Endodermal cell (in vitro differentiated cells): Measurements from ENCODE around the gene LIPH. TPM values are rescaled to one million over a fixed set of nuclear protein-coding genes. Genes with fewer than 3 reads are reported as not detected.

Experiments
- DNase-seq: peaks from one replicate; pipeline ENCODE4 v3.0.0-alpha.2; 2017
- H3K27ac ChIP-seq: 2 replicates; pipeline ENCODE4 v1.5.1; 2013; ENCODE audit warnings: mild to moderate bottlenecking, low read depth, low read length, moderate library complexity
- H3K27me3 ChIP-seq: 2 replicates; pipeline ENCODE4 v1.6.1; 2013; ENCODE audit warnings: mild to moderate bottlenecking, low read length, moderate library complexity; ENCODE audit not compliant: insufficient read depth, control insufficient read depth, poor library complexity, severe bottlenecking
- H3K36me3 ChIP-seq: 2 replicates; pipeline ENCODE4 v1.7.0; 2013; ENCODE audit warnings: mild to moderate bottlenecking, low read length, moderate library complexity; ENCODE audit not compliant: control insufficient read depth, insufficient read depth
- H3K4me1 ChIP-seq: one replicate; pipeline ENCODE4 v1.7.0; 2013; ENCODE audit warnings: low read length; ENCODE audit not compliant: control insufficient read depth, insufficient read depth
- H3K4me3 ChIP-seq: 2 replicates; pipeline ENCODE4 v1.5.1; 2013; ENCODE audit warnings: mild to moderate bottlenecking, low read length, moderate library complexity
- H3K9ac ChIP-seq: 2 replicates; pipeline ENCODE4 v1.6.1; 2013; ENCODE audit warnings: mild to moderate bottlenecking, low read length, moderate library complexity; ENCODE audit not compliant: poor library complexity, severe bottlenecking; ENCODE audit errors: extremely low read depth
- H3K9me3 ChIP-seq: 2 replicates; pipeline ENCODE4 v1.6.1; 2013; ENCODE audit warnings: mild to moderate bottlenecking, low read length, moderate library complexity; ENCODE audit not compliant: control insufficient read depth
- H3K27ac Mint-ChIP-seq: 2 replicates; pipeline ENCODE4 v1.8.0; 2020; ENCODE audit warnings: mixed read lengths
- H3K27me3 Mint-ChIP-seq: 2 replicates; pipeline ENCODE4 v1.8.0; 2021; ENCODE audit warnings: mild to moderate bottlenecking, mixed read lengths; ENCODE audit not compliant: insufficient read depth
- H3K36me3 Mint-ChIP-seq: 2 replicates; pipeline ENCODE4 v1.8.0; 2020; ENCODE audit warnings: low read depth, mixed read lengths
- H3K4me1 Mint-ChIP-seq: 2 replicates; pipeline ENCODE4 v1.8.0; 2020; ENCODE audit warnings: mixed read lengths
- H3K4me3 Mint-ChIP-seq: 2 replicates; pipeline ENCODE4 v1.8.0; 2020; ENCODE audit warnings: mild to moderate bottlenecking, moderate library complexity, mixed read lengths
- H3K9me3 Mint-ChIP-seq: 2 replicates; pipeline ENCODE4 v1.8.0; 2020; ENCODE audit warnings: mild to moderate bottlenecking, mixed read lengths
- WGBS, 2 experiments: methylation state at CpG; one replicate each; pipeline versions ENCODE4 v1.1.5 to v1.1.7; 2013; ENCODE audit warnings: missing lambda C conversion rate in 2 of 2, mixed read lengths in 1 of 2; ENCODE audit not compliant: insufficient coverage in 1 of 2, insufficient read length in 1 of 2; 5-methylcytosine and 5-hydroxymethylcytosine counted together
- total RNA-seq, 2 donors: library from RNA; stranded (reverse); fragmentation: NEBNext Ultra II Directional in 1 of 2; extraction: Animal tissue kit (Norgen Biotek cat#: 25700) in 1 of 2; gene quantifications; 2 replicates in 1 of 2; 3 replicates in 1 of 2; pipeline ENCODE4 v1.2.1, GENCODE V29; 2021
- TF ChIP-seq, protein P1 (sequence below): fragments of 200-600 bp; sonication (generic); conservative IDR thresholded peaks from 2 replicates; pipeline ENCODE4 v1.5.0; 2021; ENCODE audit warnings: antibody characterized with exemption, mild to moderate bottlenecking

LIPH gene
- total RNA-seq, 2 donors from 2014 or later, result 0.81 to 2.3 TPM

DNA sequence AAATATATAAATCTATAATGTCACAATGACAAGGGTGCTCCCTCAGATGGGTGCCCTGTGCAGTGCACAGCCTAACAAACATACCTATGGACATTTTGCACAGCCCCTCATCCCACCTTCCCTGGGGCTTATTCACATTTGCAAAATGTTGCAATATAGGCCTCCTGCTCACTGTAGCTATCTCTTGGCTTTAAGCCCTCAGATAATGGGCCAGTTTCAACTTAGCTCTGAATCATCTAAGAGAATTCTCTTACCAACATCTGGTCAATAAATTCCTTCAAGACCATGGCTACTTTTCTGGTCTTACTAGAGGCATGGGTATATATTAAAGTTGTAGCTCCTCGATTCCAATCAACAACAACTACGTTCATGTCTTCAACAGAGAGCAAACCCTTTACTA lies 17.9 kb downstream of the LIPH start:
- Mint-ChIP-seq H3K36me3 (no peaks in the 10 kb centered on the region), H3K27ac (no peak overlapping the region), H3K4me1 (peaks cover 5% of the 10 kb centered on the region), H3K4me3 (no peak overlapping the region), H3K9me3 (no peaks in the 10 kb centered on the region), H3K27me3 (no peaks in the 10 kb centered on the region)
- no peaks in the 10 kb centered on the region for H3K27me3 ChIP-seq
- H3K9me3 ChIP-seq, result no peaks in the 10 kb centered on the region
- WGBS, 2 experiments, result 100% methylated on average over 2 of the region's 2 CpGs; no CpG with 5 or more reads in 1 of the 2 experiments
- no peaks in the 10 kb centered on the region for H3K36me3 ChIP-seq
- no peak overlapping the region for H3K4me3 ChIP-seq
- no peak overlapping the region for H3K27ac ChIP-seq
- no peak overlapping the region for H3K9ac ChIP-seq
- H3K4me1 ChIP-seq, result no peaks in the 10 kb centered on the region
- TF ChIP-seq, protein P1, sequence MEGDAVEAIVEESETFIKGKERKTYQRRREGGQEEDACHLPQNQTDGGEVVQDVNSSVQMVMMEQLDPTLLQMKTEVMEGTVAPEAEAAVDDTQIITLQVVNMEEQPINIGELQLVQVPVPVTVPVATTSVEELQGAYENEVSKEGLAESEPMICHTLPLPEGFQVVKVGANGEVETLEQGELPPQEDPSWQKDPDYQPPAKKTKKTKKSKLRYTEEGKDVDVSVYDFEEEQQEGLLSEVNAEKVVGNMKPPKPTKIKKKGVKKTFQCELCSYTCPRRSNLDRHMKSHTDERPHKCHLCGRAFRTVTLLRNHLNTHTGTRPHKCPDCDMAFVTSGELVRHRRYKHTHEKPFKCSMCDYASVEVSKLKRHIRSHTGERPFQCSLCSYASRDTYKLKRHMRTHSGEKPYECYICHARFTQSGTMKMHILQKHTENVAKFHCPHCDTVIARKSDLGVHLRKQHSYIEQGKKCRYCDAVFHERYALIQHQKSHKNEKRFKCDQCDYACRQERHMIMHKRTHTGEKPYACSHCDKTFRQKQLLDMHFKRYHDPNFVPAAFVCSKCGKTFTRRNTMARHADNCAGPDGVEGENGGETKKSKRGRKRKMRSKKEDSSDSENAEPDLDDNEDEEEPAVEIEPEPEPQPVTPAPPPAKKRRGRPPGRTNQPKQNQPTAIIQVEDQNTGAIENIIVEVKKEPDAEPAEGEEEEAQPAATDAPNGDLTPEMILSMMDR, result no peak
- DNase-seq, result no peak

DNA sequence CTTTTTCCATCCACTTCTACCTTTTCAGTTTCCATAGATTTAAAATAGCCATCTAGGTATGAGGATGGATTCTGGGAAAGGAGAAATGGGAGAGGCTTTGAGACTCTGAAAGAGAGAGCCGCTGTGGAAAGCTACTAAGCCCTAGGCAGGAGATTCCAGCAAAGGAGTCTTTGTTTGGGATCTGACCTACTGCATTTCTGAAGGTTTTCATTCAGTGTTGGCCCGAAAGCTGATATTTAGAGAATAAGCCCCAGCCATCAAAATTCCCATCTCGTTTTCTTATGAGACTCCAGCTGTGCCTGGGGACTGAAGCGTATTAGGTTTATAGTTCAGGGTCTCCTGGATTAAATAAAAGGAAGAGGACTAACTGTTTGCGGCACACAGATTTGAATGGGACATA lies 19.5 kb downstream of the LIPH start:
- no peak overlapping the region for H3K27ac ChIP-seq
- TF ChIP-seq, protein P1, result no peak
- Mint-ChIP-seq H3K27ac (no peak overlapping the region), H3K4me1 (peaks cover 5% of the 10 kb centered on the region), H3K4me3 (no peak overlapping the region), H3K36me3 (no peaks in the 10 kb centered on the region), H3K27me3 (no peaks in the 10 kb centered on the region), H3K9me3 (no peaks in the 10 kb centered on the region)
- no peaks in the 10 kb centered on the region for H3K4me1 ChIP-seq
- no peaks in the 10 kb centered on the region for H3K36me3 ChIP-seq
- DNase-seq, result no peak
- H3K4me3 ChIP-seq, result no peak overlapping the region
- 60 to 67% methylated on average over 1 to 4 of the region's 5 CpGs for WGBS, 2 experiments
- H3K27me3 ChIP-seq, result no peaks in the 10 kb centered on the region
- H3K9ac ChIP-seq, result no peak overlapping the region
- no peaks in the 10 kb centered on the region for H3K9me3 ChIP-seq

DNA sequence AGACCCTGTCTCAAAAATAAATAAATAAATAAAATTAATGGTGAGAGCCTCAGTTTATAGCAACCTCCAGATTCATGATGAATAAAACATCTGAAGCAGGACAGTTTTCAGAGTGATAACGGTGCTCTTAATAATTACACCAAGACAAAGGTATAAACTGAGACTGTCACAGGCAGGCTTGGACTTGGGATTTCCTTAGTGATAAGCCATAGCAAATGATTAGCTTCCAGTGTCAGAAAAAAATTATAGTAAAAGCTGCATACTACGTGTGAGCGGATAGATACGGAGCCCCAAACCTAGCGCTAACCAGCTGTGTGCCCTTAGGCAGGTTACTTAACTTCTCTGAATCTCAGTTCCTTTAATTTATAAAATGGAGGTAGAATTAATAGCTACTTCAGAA lies 21.5 kb downstream of the LIPH start:
- Histone ChIP-seq H3K9ac (no peak overlapping the region), H3K4me1 (no peaks in the 10 kb centered on the region), H3K27me3 (no peaks in the 10 kb centered on the region), H3K27ac (no peak overlapping the region), H3K36me3 (no peaks in the 10 kb centered on the region), H3K9me3 (no peaks in the 10 kb centered on the region), H3K4me3 (no peak overlapping the region)
- Mint-ChIP-seq H3K4me1 (no peaks in the 10 kb centered on the region), H3K36me3 (no peaks in the 10 kb centered on the region), H3K27me3 (no peaks in the 10 kb centered on the region), H3K9me3 (no peaks in the 10 kb centered on the region), H3K4me3 (no peak overlapping the region), H3K27ac (no peak overlapping the region)
- TF ChIP-seq, protein P1, result no peak
- no peak for DNase-seq
- 72 to 77% methylated on average over 5 of the region's 5 CpGs for WGBS, 2 experiments
